HFF-Myc (cell line): ENCODE data around the gene OR1F1.

Experiments used
- DNase-seq: peaks from one replicate; pipeline ENCODE4 v3.0.0-alpha.2; 2011; ENCODE audit warnings: low read depth; ENCODE audit errors: extremely low read depth
- H3K4me3 ChIP-seq: replicated peaks from 2 replicates; pipeline ENCODE4 v1.5.1; 2011; ENCODE audit warnings: low read depth, mild to moderate bottlenecking, control low read depth, low read length
- CTCF ChIP-seq: IDR thresholded peaks from 2 replicates; pipeline ENCODE4 v1.5.1; 2012; ENCODE audit warnings: mild to moderate bottlenecking, low read depth, low read length, control low read depth; ENCODE audit errors: missing control alignments

OR1F1 gene

GRCh38 chr16:3157229-3158025, 30.6 kb upstream of the OR1F1 start:
- H3K4me3 ChIP-seq: peak overlapping the region; percentile 72
- TF ChIP-seq CTCF: no peak
- DNase-seq: peak; percentile 97

DNA sequence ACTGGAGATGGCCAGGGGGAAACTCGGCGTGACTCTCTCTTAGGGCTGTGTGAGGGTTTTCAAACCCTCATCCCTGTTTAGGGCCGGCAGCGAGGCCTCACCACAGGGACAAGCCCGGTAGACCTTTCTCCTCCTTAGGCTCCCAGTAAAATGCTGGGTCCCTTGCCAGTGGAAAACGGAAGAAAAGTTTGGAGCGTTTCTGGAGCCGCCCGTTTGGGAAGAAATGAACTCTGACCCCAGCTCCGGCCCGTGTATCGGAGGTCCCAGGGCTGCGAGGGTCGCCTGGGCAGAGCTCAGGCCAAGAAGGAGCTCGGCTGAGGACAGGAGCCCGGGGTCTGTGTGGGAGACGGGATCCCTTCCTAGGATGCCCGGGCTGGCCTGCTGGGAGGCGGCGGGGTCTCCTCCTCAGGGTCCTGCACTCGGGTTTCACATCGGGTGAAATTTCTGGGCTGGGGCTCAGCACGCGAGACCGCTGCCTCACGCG, 29.9 kb upstream of the OR1F1 start:
- TF ChIP-seq CTCF: no peak
- no peak for DNase-seq
- peak overlapping the region; percentile 72 for H3K4me3 ChIP-seq

DNA sequence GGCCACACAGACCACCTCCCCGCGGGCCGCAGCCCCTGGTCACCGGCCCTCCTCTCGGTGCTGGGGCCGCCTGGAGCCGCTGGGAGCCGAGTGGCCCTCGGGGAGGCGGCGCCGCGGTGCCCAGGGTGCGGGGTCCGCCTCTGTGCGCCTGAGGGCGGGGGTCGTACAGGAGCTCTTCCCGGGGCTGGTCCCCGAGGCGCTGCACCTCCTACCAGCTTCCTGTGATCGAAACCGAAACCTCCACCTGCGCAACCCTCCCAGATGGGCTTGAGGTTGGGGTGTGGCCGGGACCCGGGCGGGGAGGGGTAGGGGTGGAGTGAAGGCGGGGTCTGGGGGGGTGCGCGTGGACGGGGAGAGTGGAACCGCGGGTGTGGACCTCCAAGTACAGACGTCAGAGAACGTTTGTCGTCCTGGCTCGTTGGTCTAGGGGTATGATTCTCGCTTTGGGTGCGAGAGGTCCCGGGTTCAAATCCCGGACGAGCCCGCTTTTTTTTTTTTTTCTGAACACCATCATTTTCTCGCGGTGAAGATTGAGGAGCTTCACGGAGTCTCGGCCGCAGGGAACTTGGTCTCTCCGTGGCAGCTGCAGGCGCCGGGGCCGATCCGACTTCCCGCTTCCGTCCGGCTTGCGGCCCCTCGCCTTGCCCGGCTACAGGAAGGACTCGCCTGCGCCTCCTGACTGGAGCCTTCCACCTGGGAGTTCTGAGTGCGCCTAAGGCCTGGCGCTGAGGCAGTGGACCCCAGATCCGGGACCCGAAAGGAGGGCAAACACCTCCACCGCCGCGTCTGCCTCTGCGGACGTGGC, 29.3 kb upstream of the OR1F1 start:
- TF ChIP-seq CTCF: no peak
- peak overlapping the region; percentile 72 for H3K4me3 ChIP-seq
- no peak for DNase-seq

DNA sequence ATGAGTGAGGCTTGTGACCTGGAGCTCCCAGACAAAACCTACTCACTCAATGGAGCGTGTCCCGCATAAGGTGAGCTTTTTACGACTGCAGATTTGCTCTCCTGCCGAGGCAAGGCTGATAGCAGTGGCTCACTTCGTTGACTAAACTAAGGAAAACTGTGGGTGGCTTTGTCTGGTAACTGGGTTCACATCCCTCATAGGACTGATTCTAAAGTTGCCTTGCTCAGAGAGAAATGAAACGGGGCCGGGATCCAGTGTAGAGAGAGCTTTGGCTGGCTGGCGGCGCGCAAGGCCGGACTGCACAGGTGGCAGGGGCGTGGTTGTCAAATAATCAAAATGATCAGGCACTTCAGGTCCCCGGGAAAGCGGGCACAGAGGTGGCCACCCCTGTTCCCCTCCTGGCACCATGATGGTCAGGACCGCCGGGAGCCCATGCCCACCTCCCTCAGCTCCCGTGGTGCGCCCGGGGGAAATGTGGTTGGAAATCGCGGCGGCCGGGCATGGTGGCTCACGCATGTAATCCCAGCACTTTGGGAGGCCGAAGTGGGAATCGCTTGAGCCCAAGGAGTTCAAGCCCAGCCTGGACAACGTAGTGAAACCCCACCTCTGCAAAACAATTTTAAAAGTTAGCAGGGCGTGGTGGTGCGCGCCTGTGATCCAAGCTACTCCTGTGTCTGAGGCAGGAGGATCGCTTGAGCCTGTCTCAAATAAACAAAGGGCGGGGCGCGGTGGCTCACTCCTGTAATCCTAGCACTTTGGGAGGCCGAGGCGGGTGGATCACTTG, 26.6 kb upstream of the OR1F1 start:
- no peak for DNase-seq
- no peak for TF ChIP-seq CTCF
- H3K4me3 ChIP-seq: no peak overlapping the region

- H3K4me3 ChIP-seq: no peak overlapping the region
- no peak for DNase-seq
- TF ChIP-seq CTCF: no peak
These were observed 23.6 kb upstream of the OR1F1 start for GRCh38 chr16:3164121-3164991.
